Type B pancreatic cell (in vitro differentiated cells): ENCODE results near the gene TPCN2. TPM values are rescaled to one million over a fixed set of nuclear protein-coding genes. Genes with fewer than 3 reads are reported as not detected.
A peak's percentile ranks its signal among the peaks of the same experiment; 100 is the strongest.

Source experiments
- DNase-seq: peaks from one replicate; pipeline ENCODE4 v3.0.0; 2021; ENCODE audit warnings: mixed read lengths; ENCODE audit not compliant: unreplicated experiment; ENCODE audit errors: extremely low spot score
- H3K27ac Mint-ChIP-seq: 2 replicates; pipeline ENCODE4 v1.8.0; 2021; ENCODE audit warnings: mild to moderate bottlenecking, mixed read lengths
- H3K27me3 Mint-ChIP-seq: 2 replicates; pipeline ENCODE4 v1.8.0; 2021; ENCODE audit warnings: mixed read lengths
- H3K36me3 Mint-ChIP-seq: 2 replicates; pipeline ENCODE4 v1.8.0; 2021; ENCODE audit warnings: mixed read lengths
- H3K4me1 Mint-ChIP-seq: one replicate; pipeline ENCODE4 v1.8.0; 2021; ENCODE audit warnings: mixed read lengths; ENCODE audit not compliant: unreplicated experiment
- H3K4me3 Mint-ChIP-seq: 2 replicates; pipeline ENCODE4 v1.8.0; 2021; ENCODE audit warnings: mild to moderate bottlenecking, mixed read lengths
- H3K9me3 Mint-ChIP-seq: 2 replicates; pipeline ENCODE4 v1.8.0; 2021; ENCODE audit warnings: mixed read lengths
- CTCF ChIP-seq: fragments of 200-600 bp; sonication (generic); conservative IDR thresholded peaks from 2 replicates; pipeline ENCODE4 v1.5.0; 2021; ENCODE audit warnings: antibody characterized with exemption, mild to moderate bottlenecking
- total RNA-seq: library from RNA; stranded (reverse); gene quantifications from 2 replicates; pipeline ENCODE4 v1.2.1, GENCODE V29; 2021; ENCODE audit warnings: low replicate concordance

The TPCN2 gene
- total RNA-seq, 1 donor from 2014 or later: 19.5 TPM

DNA sequence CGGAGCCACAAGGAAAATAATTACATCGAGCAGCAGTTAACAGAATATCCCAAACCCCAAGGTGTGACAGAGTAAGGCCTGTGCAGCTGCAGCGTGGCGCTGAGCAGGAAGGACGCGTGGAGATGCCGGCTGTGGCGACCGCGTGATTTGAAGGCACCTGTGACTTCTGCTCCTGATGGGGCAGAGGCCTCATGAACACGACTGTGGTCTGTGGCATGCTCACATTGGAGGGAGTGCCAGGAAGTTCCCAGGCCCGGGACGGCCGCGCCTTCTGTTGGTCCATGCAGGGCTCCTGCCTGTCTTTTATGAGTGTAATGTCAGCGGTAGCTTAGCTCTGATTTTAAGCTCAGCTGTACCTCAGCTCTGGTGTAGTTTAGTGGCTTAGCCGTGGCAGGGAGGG lies 50.4 kb downstream of the TPCN2 start:
- Mint-ChIP-seq H3K27ac (no peak overlapping the region), H3K4me1 (peaks cover 17% of the 10 kb centered on the region)

GRCh38 chr11:69100454-69101114 lies 51.9 kb downstream of the TPCN2 start:
- peaks cover 17% of the 10 kb centered on the region for H3K4me1 Mint-ChIP-seq
- TF ChIP-seq CTCF: no peak
- no peak overlapping the region for H3K4me3 Mint-ChIP-seq
- no peak for DNase-seq
- no peak overlapping the region for H3K27ac Mint-ChIP-seq
- H3K9me3 Mint-ChIP-seq: no peaks in the 10 kb centered on the region
- peaks cover 3% of the 10 kb centered on the region for H3K27me3 Mint-ChIP-seq
- no peaks in the 10 kb centered on the region for H3K36me3 Mint-ChIP-seq

More for the DNA sequence above, 50.4 kb downstream of the TPCN2 start:
- Mint-ChIP-seq H3K4me3 (no peak overlapping the region), H3K27me3 (peaks cover 3% of the 10 kb centered on the region), H3K36me3 (no peaks in the 10 kb centered on the region), H3K9me3 (no peaks in the 10 kb centered on the region)
- no peak for DNase-seq
- no peak for TF ChIP-seq CTCF

DNA sequence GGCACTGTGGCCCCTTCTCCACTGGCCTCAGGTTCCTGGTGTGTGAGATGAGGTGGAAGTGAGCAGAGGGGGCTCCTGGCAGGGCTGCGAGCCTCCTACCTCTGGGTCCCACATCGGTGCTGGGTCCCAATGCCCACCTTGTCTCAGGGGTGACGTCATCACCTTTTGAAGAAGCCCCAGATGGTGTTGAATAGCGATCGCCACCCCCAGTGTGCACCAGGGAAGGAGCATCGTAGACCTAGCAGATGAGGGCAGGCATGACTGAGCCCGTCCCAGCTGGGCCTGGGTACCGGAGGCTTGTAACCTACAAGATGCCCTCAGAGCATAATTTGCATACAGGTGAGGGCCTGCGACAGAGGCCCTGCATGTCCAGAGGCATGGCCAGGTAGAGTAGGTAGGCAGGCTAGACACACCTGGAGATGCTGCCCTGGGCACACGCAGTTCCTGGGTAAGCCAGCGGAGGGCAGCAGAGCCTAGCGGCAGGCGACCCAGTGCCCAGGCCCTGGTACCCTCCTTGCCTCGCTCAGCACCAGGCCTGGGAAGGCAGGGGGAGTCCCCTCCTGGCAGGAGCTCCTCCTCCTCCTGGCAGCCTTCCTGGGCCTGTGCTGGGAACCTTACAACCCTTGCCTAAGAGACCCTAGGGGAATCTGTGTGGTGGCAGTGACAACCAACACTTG lies 52.5 kb downstream of the TPCN2 start:
- TF ChIP-seq CTCF: peak; percentile 100
- DNase-seq: no peak
- Mint-ChIP-seq H3K4me3 (no peak overlapping the region), H3K36me3 (no peaks in the 10 kb centered on the region), H3K9me3 (no peaks in the 10 kb centered on the region), H3K4me1 (peaks cover 23% of the 10 kb centered on the region), H3K27ac (peak overlapping the region; percentile 21), H3K27me3 (peaks cover 3% of the 10 kb centered on the region)

DNA sequence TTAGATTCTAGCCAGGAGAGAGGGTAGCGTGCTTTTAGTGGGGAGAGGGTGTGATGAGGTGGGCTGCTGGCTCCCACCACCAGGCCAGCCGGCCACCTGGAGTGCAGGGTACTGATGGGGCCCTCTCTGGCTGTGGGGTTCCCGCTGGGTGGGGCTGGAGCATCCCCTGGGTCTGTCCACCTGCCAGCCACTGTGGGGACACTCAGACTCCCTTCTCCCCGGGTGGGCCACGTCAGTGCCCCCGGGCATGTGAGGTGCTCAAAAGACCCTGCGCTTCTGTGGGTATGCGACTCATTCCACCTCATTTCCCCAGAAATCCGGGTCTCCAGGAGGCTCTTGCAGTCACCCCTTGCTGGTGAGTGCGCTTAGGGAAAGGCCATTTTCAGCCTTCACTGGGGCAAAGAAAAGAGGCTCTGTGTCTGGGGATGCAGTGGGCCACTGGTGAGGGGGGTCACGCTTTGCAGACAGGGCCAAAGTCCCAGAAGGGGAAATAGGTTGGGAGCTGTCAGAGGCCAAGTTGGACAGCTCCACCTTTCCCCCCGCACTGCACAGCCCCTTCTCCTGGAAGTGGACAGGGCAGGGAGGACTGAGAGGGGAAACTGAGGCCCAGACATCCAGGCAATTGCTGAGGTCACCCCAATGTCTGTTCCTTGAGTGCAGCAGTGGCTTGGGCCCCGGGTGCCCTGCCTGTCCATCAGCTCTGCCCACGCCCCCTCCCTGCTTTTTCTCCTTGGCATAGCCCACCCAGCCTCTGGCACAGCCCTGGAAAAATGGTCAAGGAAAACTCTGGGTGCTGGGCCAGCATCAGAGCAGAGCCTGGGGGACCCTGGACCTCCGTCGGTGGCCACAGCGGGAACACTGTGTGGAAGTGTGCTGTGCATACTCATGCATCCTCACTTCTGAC lies 53.3 kb downstream of the TPCN2 start:
- Mint-ChIP-seq H3K4me3 (no peak overlapping the region), H3K27ac (peak overlapping the region; percentile 21), H3K36me3 (no peaks in the 10 kb centered on the region), H3K4me1 (peaks cover 23% of the 10 kb centered on the region), H3K9me3 (no peaks in the 10 kb centered on the region), H3K27me3 (peaks cover 3% of the 10 kb centered on the region)
- no peak for DNase-seq
- no peak for TF ChIP-seq CTCF

GRCh38 chr11:69102732-69103615 lies 54.2 kb downstream of the TPCN2 start:
- no peak overlapping the region for H3K4me3 Mint-ChIP-seq
- peaks cover 23% of the 10 kb centered on the region for H3K4me1 Mint-ChIP-seq
- H3K27me3 Mint-ChIP-seq: peaks cover 3% of the 10 kb centered on the region

More at GRCh38 chr11:69102732-69103615, 54.2 kb downstream of the TPCN2 start:
- no peaks in the 10 kb centered on the region for H3K9me3 Mint-ChIP-seq
- TF ChIP-seq CTCF: peak; percentile 37
- no peak overlapping the region for H3K27ac Mint-ChIP-seq
- DNase-seq: no peak
- no peaks in the 10 kb centered on the region for H3K36me3 Mint-ChIP-seq
